T-helper 1 cell treated with Interleukin-12 subunit alpha and Interleukin-12 subunit beta and Interleukin-4 antibody, amounts not matched to agents 30 ng/mL and 1 ng/mL, for 36 hours (primary cell): Measurements from ENCODE around the gene ENOX1. TPM values are rescaled to one million over a fixed set of nuclear protein-coding genes. Genes with fewer than 3 reads are reported as not detected.

ENCODE experiments used
- intact Hi-C: fragments of 100-400 bp; cut with micrococcal nuclease; formaldehyde crosslinking; loops from one replicate; pipeline ENCODE4 v1.15.1; 2024
- total RNA-seq: library from RNA; stranded (reverse); gene quantifications from 2 replicates; pipeline ENCODE4 v1.2.3, GENCODE V29; 2022

ENOX1 gene
- total RNA-seq, 1 donor from 2014 or later = 0.20 TPM

GRCh38 chr13:43785650-43786471 lies 911 bp downstream of the ENOX1 start:
- intact Hi-C loops = no loop called here

- intact Hi-C loops = no loop called here
These were observed 1.5 kb downstream of the ENOX1 start for GRCh38 chr13:43785261-43785649.

GRCh38 chr13:43784496-43784895 lies 2.3 kb downstream of the ENOX1 start:
- intact Hi-C loops = no loop called here

DNA sequence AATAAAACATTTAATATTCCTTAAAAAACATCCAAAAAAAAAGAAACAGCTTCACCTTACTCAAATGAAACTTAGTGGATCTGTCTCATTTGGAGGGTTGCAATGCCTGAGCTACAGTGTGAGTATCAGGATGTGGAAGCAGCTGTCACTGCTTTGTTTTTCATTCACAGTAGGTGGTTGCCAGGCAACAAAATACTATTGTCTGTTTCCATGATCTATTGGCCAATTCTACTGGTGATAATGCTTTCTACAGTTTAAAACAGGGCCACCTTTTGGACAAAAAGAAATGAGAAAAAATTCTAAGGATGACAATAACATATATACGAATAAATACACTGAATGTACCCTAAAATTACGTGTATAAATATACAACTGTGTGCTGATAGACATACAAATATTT lies 3.0 kb downstream of the ENOX1 start:
- intact Hi-C loops = no loop called here

DNA sequence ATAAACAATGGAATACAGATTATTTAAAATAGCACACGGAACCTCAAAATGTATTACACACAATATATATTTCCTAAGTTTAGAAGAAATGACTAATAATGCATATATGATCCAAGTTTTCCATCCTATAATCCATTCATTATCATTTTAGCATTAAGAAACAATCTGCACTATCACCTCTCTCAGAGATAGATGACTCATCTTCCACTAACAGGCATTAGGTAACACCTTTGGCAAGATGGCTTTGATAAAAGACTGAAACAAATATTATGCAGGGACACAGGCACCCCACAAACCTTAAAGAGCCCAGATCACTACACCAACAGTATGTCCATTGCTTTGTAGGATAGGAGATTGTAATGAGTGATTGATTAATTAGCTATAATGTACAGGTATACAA lies 4.1 kb downstream of the ENOX1 start:
- intact Hi-C loops = no loop called here

- intact Hi-C loops = no loop called here
These were observed 6.1 kb downstream of the ENOX1 start for GRCh38 chr13:43780666-43781065.

- intact Hi-C loops = no loop called here
These were observed 10.2 kb downstream of the ENOX1 start for GRCh38 chr13:43776501-43777079.

GRCh38 chr13:43776006-43776405 lies 10.8 kb downstream of the ENOX1 start:
- intact Hi-C loops = no loop called here

- intact Hi-C loops = no loop called here
These were observed 13.2 kb downstream of the ENOX1 start for GRCh38 chr13:43773602-43774001.

DNA sequence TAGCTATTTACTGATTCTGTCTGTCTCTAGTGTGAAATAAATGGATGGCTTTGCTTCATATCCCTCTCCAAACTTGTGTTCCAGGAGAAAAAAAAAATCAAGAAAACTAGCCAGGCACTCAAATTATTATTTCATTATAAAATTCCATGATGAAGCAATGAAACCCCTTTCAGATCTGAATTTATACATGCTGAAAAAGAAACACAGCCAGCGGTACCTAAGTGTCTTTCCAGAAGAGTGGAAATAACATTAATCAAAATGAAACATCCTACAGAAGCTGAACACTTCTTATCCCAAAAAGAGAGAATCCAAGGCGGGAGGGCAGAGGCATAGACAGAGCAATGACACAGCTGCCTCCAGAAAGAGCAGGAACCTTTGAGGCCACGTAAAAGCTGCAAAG lies 15.9 kb downstream of the ENOX1 start:
- intact Hi-C loops = no loop called here

DNA sequence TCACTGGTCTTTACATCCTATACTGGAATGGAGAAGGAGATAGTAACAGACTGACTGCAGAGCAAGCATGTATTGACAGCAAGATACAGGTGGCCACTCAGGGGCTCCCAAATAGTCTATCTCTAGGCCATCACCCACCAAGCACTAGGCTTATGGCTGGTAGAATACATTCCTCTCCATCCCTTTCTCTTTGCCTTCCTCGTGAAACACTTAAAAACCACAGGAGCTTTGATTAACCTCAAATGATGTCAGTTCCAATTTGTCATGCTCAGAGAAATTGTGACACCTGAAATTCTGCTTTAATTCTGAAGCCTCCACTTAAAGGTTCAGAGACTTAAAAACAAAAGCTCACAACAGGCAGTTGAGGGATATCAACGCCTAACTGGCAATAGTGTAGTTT lies 17.2 kb downstream of the ENOX1 start:
- intact Hi-C loops = no loop called here

GRCh38 chr13:43767341-43767931 lies 19.3 kb downstream of the ENOX1 start:
- intact Hi-C loops = no loop called here

GRCh38 chr13:43766725-43767124 lies 20.0 kb downstream of the ENOX1 start:
- intact Hi-C loops = no loop called here

DNA sequence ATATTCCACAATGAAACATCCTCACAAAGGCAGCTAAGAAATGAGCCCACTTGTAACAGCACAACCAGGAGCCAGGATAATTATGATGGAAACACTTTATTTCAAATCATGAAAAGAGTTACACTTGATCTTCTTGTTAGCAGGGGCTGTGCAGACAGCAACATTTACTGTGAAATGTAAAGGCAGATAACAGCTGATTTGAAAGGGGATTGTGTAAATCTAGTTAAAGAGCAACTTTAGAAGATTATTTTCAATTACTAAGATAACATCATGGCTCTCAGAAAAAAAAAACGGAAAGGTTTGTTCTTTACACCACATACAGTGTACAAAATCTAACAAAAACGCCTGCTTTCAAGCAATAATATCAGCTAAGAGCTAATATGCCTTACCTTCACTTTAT lies 22.4 kb downstream of the ENOX1 start:
- intact Hi-C loops = no loop called here

- intact Hi-C loops = no loop called here
These were observed 23.5 kb downstream of the ENOX1 start for GRCh38 chr13:43763143-43763759.

GRCh38 chr13:43761616-43762315 lies 25.0 kb downstream of the ENOX1 start:
- intact Hi-C loops = no loop called here

- intact Hi-C loops = no loop called here
These were observed 26.5 kb downstream of the ENOX1 start for GRCh38 chr13:43760257-43760656.

DNA sequence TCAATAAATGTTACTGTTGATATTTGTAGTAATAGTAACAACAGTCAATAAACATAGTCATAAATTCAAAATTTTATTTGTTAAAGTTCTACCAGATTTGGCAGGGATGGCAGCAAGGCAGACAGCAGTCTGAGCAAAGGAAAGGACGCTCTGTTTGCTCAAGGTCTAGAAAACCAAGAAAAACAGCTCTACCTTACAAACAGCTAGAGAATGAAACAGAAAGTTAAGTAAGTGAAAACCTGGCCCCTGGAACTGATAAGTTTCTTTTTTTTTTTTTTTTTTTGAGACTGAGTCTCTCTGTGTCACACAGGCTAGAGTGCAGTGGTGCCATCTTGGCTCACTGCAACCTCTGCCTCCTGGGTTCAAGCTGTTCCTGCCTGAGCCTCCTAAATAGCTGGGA lies 27.9 kb downstream of the ENOX1 start:
- intact Hi-C loops = no loop called here

- intact Hi-C loops = no loop called here
These were observed 29.5 kb downstream of the ENOX1 start for GRCh38 chr13:43757266-43757665.

DNA sequence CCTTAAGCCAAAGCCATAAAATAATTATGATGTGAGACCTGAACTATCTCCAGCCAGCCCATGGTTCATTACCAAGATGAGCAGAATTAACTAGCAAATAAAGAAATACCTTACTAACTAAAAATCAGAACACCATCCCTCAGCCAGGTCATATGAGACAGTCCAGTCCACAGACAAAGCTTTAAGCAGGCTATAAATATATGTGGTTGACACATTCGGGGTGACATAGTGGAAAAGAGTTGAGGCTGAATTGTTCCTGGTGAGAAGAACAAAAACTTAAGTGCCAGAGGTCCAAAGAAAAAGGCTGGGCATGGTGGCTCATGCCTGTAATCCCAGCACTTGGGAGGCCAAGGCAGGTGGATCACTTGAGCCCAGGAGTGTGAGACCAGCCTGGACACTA lies 30.9 kb downstream of the ENOX1 start:
- intact Hi-C loops = no loop called here

DNA sequence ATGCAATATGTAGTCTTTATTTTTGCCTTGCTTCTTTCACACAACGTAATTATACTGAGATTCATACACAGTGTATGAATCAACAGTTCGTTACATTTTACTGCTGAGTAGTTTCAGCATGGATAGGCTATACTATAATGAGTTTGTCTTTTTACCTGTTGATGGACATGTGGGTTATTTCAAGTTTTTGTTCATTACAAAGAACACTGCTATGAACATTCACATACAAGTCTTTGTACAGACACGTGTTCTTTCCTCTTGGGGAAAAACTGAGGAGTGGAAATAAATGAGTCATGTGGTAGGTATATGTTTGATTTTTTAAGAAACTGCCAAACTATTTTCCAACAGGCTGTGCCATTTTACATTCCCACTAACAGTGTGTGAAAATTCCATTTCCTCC lies 35.1 kb downstream of the ENOX1 start:
- intact Hi-C loops = no loop called here

- intact Hi-C loops = no loop called here
These were observed 37.3 kb downstream of the ENOX1 start for GRCh38 chr13:43749503-43749902.
